CD8-positive, alpha-beta memory T cell (primary cell): ENCODE measurements around the gene CMSS1. TPM values are rescaled to one million over a fixed set of nuclear protein-coding genes. Genes with fewer than 3 reads are reported as not detected.
"Not testable (repeated sequence)": the region's sequence is repeated elsewhere in the genome, so short reads cannot be mapped to it uniquely, and the experiment has no call there.

Experiments used
- CTCF ChIA-PET: fragments of 350-600 bp; sonication (Branson Sonifier 250); formaldehyde crosslinking; loops from one replicate; lab custom pipeline; 2021; ENCODE audit warnings: antibody characterized with exemption; lab: Charles Lee
- POLR2A ChIA-PET: fragments of 350-600 bp; sonication (Branson Sonifier 250); formaldehyde crosslinking; loops from one replicate; lab custom pipeline; 2021; ENCODE audit warnings: antibody characterized with exemption; lab: Charles Lee
- DNase-seq, 5 donors: peaks; one replicate each; pipeline versions ENCODE4 v3.0.0 to v3.0.0-alpha.2; 2020 to 2022; ENCODE audit warnings: mixed read lengths in 1 of 5
- H3K27ac ChIP-seq: one replicate; pipeline ENCODE4 v1.7.0; 2013; ENCODE audit warnings: low read depth, mild to moderate bottlenecking, low read length, moderate library complexity
- H3K27me3 ChIP-seq: 2 replicates; pipeline ENCODE4 v1.7.0; 2013; ENCODE audit warnings: low read length, mild to moderate bottlenecking; ENCODE audit not compliant: insufficient read depth, poor library complexity, severe bottlenecking
- H3K36me3 ChIP-seq: 2 replicates; pipeline ENCODE4 v1.7.0; 2013; ENCODE audit warnings: mild to moderate bottlenecking, low read length, moderate library complexity; ENCODE audit not compliant: insufficient read depth
- H3K4me1 ChIP-seq: 2 replicates; pipeline ENCODE4 v1.7.0; 2013; ENCODE audit warnings: mild to moderate bottlenecking, low read length, moderate library complexity; ENCODE audit not compliant: insufficient read depth
- H3K4me3 ChIP-seq: 2 replicates; pipeline ENCODE4 v1.7.0; 2013; ENCODE audit warnings: mild to moderate bottlenecking, low read length
- H3K9me3 ChIP-seq: 2 replicates; pipeline ENCODE4 v1.7.0; 2013; ENCODE audit warnings: mild to moderate bottlenecking, low read length
- H3K27ac Mint-ChIP-seq, 8 donors: one replicate each; pipeline ENCODE4 v1.8.0; 2020 to 2021; ENCODE audit warnings: mixed read lengths in 8 of 8, mild to moderate bottlenecking in 6 of 8, inconsistent platforms in 3 of 8, moderate library complexity in 3 of 8
- H3K27me3 Mint-ChIP-seq, 2 donors: one replicate each; pipeline ENCODE4 v1.8.0; 2020 to 2021; ENCODE audit warnings: mixed read lengths in 2 of 2, mild to moderate bottlenecking in 1 of 2, moderate library complexity in 1 of 2
- H3K36me3 Mint-ChIP-seq, 3 donors: one replicate each; pipeline ENCODE4 v1.8.0; 2020 to 2021; ENCODE audit warnings: mixed read lengths in 3 of 3, inconsistent platforms in 1 of 3, mild to moderate bottlenecking in 1 of 3
- H3K4me1 Mint-ChIP-seq, 3 donors: one replicate each; pipeline ENCODE4 v1.8.0; 2020 to 2021; ENCODE audit warnings: mixed read lengths in 3 of 3, inconsistent platforms in 1 of 3, mild to moderate bottlenecking in 1 of 3
- H3K4me3 Mint-ChIP-seq, 7 donors: one replicate each; pipeline ENCODE4 v1.8.0; 2020 to 2021; ENCODE audit warnings: mixed read lengths in 7 of 7, mild to moderate bottlenecking in 6 of 7, moderate library complexity in 4 of 7, inconsistent platforms in 2 of 7
- H3K9me3 Mint-ChIP-seq, 5 donors: one replicate each; pipeline ENCODE4 v1.8.0; 2020 to 2022; ENCODE audit warnings: mixed read lengths in 5 of 5, mild to moderate bottlenecking in 3 of 5, moderate library complexity in 2 of 5, inconsistent platforms in 1 of 5
- polyA plus RNA-seq: library from polyadenylated mRNA; unstranded; fragments of 300-500 nt; fragmentation: Illumina TruSeq; gene quantifications from one replicate; pipeline ENCODE4 v1.2.3, GENCODE V29; 2021
- total RNA-seq, 2 experiments: library from RNA; stranded (reverse); gene quantifications; one replicate each; pipeline ENCODE4 v1.2.3, GENCODE V29; 2021

Gene CMSS1
- total and polyA plus RNA-seq, 3 experiments from 2014 or later = 16.8 to 143 (median 140) TPM

GRCh38 chr3:100044369-100044768 is 226.7 kb downstream of the CMSS1 start:
- peaks cover 0 to 1% of the 10 kb centered on the region in 2 donors for H3K27me3 Mint-ChIP-seq
- no peak overlapping the region for H3K4me3 ChIP-seq
- no peak overlapping the region for H3K4me3 Mint-ChIP-seq
- H3K9me3 Mint-ChIP-seq = no peaks in the 10 kb centered on the region
- H3K27me3 ChIP-seq = no peaks in the 10 kb centered on the region
- DNase-seq = no peak
- CTCF ChIA-PET = no interaction called here
- H3K4me1 ChIP-seq = no peaks in the 10 kb centered on the region
- H3K36me3 Mint-ChIP-seq = peaks cover 0 to 1% (median 0%) of the 10 kb centered on the region in 3 donors
- peaks cover 7 to 15% (median 14%) of the 10 kb centered on the region in 3 donors for H3K4me1 Mint-ChIP-seq
- POLR2A ChIA-PET = no interaction called here
- H3K9me3 ChIP-seq = no peaks in the 10 kb centered on the region
- H3K36me3 ChIP-seq = no peaks in the 10 kb centered on the region
- no peak overlapping the region for H3K27ac ChIP-seq
- no peak overlapping the region for H3K27ac Mint-ChIP-seq

DNA sequence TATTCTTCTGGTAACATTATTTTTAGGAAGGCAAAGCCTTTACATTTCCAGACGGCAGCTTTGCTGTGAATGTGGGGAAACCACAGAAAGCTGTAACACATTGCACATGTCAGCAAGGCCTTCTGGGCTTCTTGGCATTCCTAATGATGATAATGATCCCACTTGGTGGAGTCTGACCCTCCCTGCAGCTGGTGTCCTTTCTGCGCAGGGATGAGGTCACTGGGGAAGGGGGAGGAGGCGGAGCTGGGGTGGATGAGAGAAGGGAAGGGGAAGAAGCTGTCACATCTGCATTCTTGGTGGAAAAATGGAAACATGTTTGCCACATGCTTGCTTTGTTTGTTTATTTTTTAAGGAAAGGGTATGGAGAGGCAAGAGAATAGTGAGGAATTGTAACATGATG is 228.0 kb downstream of the CMSS1 start:
- Mint-ChIP-seq H3K27ac (peak overlapping the region in 1 of 8 donors; percentile 20), H3K27me3 (peaks cover 0 to 1% of the 10 kb centered on the region in 2 donors), H3K36me3 (no peaks in the 10 kb centered on the region), H3K4me1 (peaks cover 7 to 15% (median 14%) of the 10 kb centered on the region in 3 donors), H3K4me3 (no peak overlapping the region), H3K9me3 (no peaks in the 10 kb centered on the region)
- no peak for DNase-seq
- no peaks in the 10 kb centered on the region for H3K27me3 ChIP-seq
- ChIA-PET POLR2A (no interaction called here), CTCF (interaction anchor here (0.9 kb wide), 1 partner anchor 12 kb away, joined by 3 read pairs; no protein-coding TSS in a partner anchor)
- H3K27ac ChIP-seq = no peak overlapping the region
- H3K4me3 ChIP-seq = no peak overlapping the region
- no peaks in the 10 kb centered on the region for H3K36me3 ChIP-seq
- H3K9me3 ChIP-seq = no peaks in the 10 kb centered on the region
- no peaks in the 10 kb centered on the region for H3K4me1 ChIP-seq

DNA sequence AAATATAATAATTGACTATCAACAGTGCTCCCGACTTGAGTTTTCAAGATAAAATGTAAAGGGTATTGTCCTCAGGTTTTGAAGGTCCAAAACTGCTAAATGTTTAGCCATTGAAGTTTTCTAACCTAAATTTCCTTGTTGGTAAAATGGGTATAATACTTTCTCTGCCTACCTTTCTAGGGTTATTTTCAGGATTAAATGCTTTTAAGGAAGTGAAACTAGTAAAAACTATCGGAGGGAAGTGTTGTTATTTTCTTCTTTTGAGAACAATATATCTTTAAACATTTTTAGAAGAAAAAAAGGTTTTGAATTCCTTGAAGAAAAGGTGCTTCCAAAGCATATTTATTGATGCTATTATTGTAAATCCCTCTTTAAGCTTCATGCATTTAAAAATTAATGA is 229.3 kb downstream of the CMSS1 start:
- H3K36me3 ChIP-seq = no peaks in the 10 kb centered on the region
- no peak overlapping the region for H3K4me3 ChIP-seq
- no peak overlapping the region for H3K27ac ChIP-seq
- Mint-ChIP-seq H3K9me3 (no peaks in the 10 kb centered on the region), H3K4me3 (no peak overlapping the region), H3K4me1 (peaks cover 7 to 15% (median 14%) of the 10 kb centered on the region in 3 donors), H3K36me3 (no peaks in the 10 kb centered on the region), H3K27ac (peak overlapping the region in 2 of 8 donors; percentile 24 to 35), H3K27me3 (peaks cover 0 to 1% of the 10 kb centered on the region in 2 donors)
- H3K27me3 ChIP-seq = no peaks in the 10 kb centered on the region
- H3K9me3 ChIP-seq = no peaks in the 10 kb centered on the region
- ChIA-PET POLR2A (no interaction called here), CTCF (no interaction called here)
- no peaks in the 10 kb centered on the region for H3K4me1 ChIP-seq
- DNase-seq = no peak

GRCh38 chr3:100047455-100048141 is 229.9 kb downstream of the CMSS1 start:
- no peaks in the 10 kb centered on the region for H3K9me3 ChIP-seq
- H3K4me3 ChIP-seq = no peak overlapping the region
- H3K36me3 ChIP-seq = no peaks in the 10 kb centered on the region
- peak overlapping the region in 5 of 7 donors; percentile 2 to 69 (median 29) for H3K4me3 Mint-ChIP-seq
- no peaks in the 10 kb centered on the region for H3K27me3 ChIP-seq
- H3K27ac ChIP-seq = no peak overlapping the region
- DNase-seq = no peak
- no peaks in the 10 kb centered on the region for H3K4me1 ChIP-seq
- no peaks in the 10 kb centered on the region for H3K9me3 Mint-ChIP-seq
- ChIA-PET CTCF (no interaction called here), POLR2A (no interaction called here)
- H3K27me3 Mint-ChIP-seq = peaks cover 0 to 1% of the 10 kb centered on the region in 2 donors
- no peaks in the 10 kb centered on the region for H3K36me3 Mint-ChIP-seq
- H3K27ac Mint-ChIP-seq = peak overlapping the region in 4 of 8 donors; percentile 5 to 86 (median 35)
- H3K4me1 Mint-ChIP-seq = peaks cover 7 to 15% (median 14%) of the 10 kb centered on the region in 3 donors

- Histone ChIP-seq H3K36me3 (no peaks in the 10 kb centered on the region), H3K4me3 (no peak overlapping the region), H3K27me3 (no peaks in the 10 kb centered on the region), H3K4me1 (no peaks in the 10 kb centered on the region), H3K9me3 (no peaks in the 10 kb centered on the region), H3K27ac (no peak overlapping the region)
- Mint-ChIP-seq H3K27ac (no peak overlapping the region), H3K4me3 (no peak overlapping the region), H3K4me1 (peaks cover 7 to 15% (median 14%) of the 10 kb centered on the region in 3 donors), H3K27me3 (peaks cover 0 to 1% of the 10 kb centered on the region in 2 donors), H3K9me3 (no peaks in the 10 kb centered on the region), H3K36me3 (no peaks in the 10 kb centered on the region)
- ChIA-PET POLR2A (no interaction called here), CTCF (no interaction called here)
- DNase-seq = no peak
Observed at GRCh38 chr3:100048248-100048647, 230.6 kb downstream of the CMSS1 start.

DNA sequence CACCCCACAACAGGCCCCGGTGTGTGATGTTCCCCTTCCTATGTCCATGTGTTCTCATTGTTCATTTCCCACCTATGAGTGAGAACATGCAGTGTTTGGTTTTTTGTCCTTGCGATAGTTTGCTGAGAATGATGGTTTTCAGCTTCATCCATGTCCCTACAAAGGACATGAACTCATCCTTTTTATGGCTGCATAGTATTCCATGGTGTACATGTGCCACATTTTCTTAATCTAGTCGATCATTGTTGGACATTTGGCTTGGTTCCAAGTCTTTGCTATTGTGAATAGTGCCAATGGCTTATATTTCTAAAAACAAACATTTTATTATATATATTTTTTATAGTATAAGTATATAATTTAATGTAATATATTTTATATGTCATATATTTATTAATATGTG is 233.9 kb downstream of the CMSS1 start:
- H3K9me3 ChIP-seq, H3K4me3 ChIP-seq, DNase-seq, POLR2A ChIA-PET, H3K27ac Mint-ChIP-seq, H3K36me3 Mint-ChIP-seq, H3K9me3 Mint-ChIP-seq, H3K27ac ChIP-seq, H3K27me3 Mint-ChIP-seq, H3K4me3 Mint-ChIP-seq, CTCF ChIA-PET, H3K4me1 ChIP-seq, H3K36me3 ChIP-seq, H3K27me3 ChIP-seq: not testable (repeated sequence)
- peaks cover 5 to 13% (median 10%) of the 10 kb centered on the region in 3 donors for H3K4me1 Mint-ChIP-seq

- Histone ChIP-seq H3K36me3 (no peaks in the 10 kb centered on the region), H3K27me3 (no peaks in the 10 kb centered on the region), H3K9me3 (no peaks in the 10 kb centered on the region), H3K27ac (no peak overlapping the region), H3K4me3 (no peak overlapping the region), H3K4me1 (no peaks in the 10 kb centered on the region)
- Mint-ChIP-seq H3K4me1 (no peaks in the 10 kb centered on the region), H3K9me3 (no peaks in the 10 kb centered on the region), H3K27me3 (no peaks in the 10 kb centered on the region), H3K4me3 (peak overlapping the region in 1 of 7 donors; percentile 14), H3K27ac (no peak overlapping the region), H3K36me3 (peaks cover 0 to 2% (median 0%) of the 10 kb centered on the region in 3 donors)
- ChIA-PET CTCF (no interaction called here), POLR2A (no interaction called here)
- DNase-seq = no peak
Observed at GRCh38 chr3:100053951-100054620, 236.4 kb downstream of the CMSS1 start.
